ENCODE data around the gene TUBA3C.

TUBA3C gene

DNA sequence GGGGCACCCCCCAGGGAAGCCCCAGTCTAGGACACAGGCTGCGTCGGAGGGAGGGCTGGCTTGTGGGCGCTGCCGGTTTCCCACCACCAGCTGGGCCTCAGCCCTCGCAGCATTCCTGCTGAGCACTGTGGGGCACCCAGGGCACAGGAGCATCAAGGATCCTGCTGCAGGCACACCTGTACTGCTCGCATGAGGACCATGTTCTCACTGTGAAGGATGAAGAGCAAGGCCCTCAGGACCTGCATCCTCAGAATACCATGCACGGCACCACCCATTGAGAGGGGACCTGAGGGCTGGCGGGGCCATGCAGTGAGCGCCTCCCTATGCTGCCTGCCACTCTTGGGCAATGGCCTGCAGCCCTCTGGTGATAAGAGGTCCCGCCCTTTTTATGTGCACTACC lies 31.4 kb downstream of the TUBA3C start:
- no peak overlapping the region for H3K4me3 ChIP-seq (ENCODE audit: low read depth, low read length)
- TF ChIP-seq, protein P1, sequence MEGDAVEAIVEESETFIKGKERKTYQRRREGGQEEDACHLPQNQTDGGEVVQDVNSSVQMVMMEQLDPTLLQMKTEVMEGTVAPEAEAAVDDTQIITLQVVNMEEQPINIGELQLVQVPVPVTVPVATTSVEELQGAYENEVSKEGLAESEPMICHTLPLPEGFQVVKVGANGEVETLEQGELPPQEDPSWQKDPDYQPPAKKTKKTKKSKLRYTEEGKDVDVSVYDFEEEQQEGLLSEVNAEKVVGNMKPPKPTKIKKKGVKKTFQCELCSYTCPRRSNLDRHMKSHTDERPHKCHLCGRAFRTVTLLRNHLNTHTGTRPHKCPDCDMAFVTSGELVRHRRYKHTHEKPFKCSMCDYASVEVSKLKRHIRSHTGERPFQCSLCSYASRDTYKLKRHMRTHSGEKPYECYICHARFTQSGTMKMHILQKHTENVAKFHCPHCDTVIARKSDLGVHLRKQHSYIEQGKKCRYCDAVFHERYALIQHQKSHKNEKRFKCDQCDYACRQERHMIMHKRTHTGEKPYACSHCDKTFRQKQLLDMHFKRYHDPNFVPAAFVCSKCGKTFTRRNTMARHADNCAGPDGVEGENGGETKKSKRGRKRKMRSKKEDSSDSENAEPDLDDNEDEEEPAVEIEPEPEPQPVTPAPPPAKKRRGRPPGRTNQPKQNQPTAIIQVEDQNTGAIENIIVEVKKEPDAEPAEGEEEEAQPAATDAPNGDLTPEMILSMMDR (IDR thresholded peaks at IDR 0.05; ENCODE audit: insufficient read depth, low read depth, low read length, missing control alignments): no peak
- no peak for DNase-seq (ENCODE audit: low read depth)

DNA sequence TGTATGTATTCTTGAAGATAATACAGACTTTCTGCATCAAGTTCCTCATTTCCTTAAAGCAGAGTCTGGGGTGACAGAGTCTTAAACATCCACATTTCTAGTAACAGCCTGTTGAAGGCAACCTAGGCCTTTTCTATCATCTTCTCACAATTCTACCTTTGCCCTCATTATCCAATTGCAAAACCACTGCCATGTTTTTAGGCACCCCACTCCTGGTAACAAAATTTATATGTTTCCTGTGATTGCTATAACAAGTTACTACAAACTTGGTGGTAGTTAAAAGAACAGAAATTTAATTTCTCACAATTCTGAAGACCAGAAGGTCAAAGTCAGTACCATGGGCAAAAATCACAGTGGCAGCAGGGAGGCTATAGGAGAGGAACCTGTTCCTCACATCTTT lies 33.1 kb downstream of the TUBA3C start:
- TF ChIP-seq, protein P1 (IDR thresholded peaks at IDR 0.05; ENCODE audit: insufficient read depth, low read depth, low read length, missing control alignments): no peak
- no peak overlapping the region for H3K4me3 ChIP-seq (ENCODE audit: low read depth, low read length)
- no peak for DNase-seq (ENCODE audit: low read depth)

Data from GM12865 (cell line).